Activated naive CD8-positive, alpha-beta T cell (primary cell): ENCODE data around the gene GRIK3.

Experiments
- H3K27ac Mint-ChIP-seq: one replicate; pipeline ENCODE4 v1.8.0; 2021; ENCODE audit warnings: mixed read lengths
- H3K27me3 Mint-ChIP-seq: one replicate; pipeline ENCODE4 v1.8.0; 2021; ENCODE audit warnings: mixed read lengths
- H3K36me3 Mint-ChIP-seq: one replicate; pipeline ENCODE4 v1.8.0; 2021; ENCODE audit warnings: mixed read lengths
- H3K4me1 Mint-ChIP-seq: one replicate; pipeline ENCODE4 v1.8.0; 2021; ENCODE audit warnings: low read depth, mixed read lengths
- H3K4me3 Mint-ChIP-seq: one replicate; pipeline ENCODE4 v1.8.0; 2021; ENCODE audit warnings: mild to moderate bottlenecking, mixed read lengths
- H3K9me3 Mint-ChIP-seq: one replicate; pipeline ENCODE4 v1.8.0; 2021; ENCODE audit warnings: low read depth, mixed read lengths

Gene GRIK3

GRCh38 chr1:37035796-37036666 lies 1.7 kb upstream of the GRIK3 start:
- Mint-ChIP-seq H3K27ac (no peak overlapping the region), H3K27me3 (peaks cover 47% of the 10 kb centered on the region), H3K9me3 (no peaks in the 10 kb centered on the region), H3K4me1 (peaks cover 11% of the 10 kb centered on the region), H3K4me3 (no peak overlapping the region), H3K36me3 (no peaks in the 10 kb centered on the region)

DNA sequence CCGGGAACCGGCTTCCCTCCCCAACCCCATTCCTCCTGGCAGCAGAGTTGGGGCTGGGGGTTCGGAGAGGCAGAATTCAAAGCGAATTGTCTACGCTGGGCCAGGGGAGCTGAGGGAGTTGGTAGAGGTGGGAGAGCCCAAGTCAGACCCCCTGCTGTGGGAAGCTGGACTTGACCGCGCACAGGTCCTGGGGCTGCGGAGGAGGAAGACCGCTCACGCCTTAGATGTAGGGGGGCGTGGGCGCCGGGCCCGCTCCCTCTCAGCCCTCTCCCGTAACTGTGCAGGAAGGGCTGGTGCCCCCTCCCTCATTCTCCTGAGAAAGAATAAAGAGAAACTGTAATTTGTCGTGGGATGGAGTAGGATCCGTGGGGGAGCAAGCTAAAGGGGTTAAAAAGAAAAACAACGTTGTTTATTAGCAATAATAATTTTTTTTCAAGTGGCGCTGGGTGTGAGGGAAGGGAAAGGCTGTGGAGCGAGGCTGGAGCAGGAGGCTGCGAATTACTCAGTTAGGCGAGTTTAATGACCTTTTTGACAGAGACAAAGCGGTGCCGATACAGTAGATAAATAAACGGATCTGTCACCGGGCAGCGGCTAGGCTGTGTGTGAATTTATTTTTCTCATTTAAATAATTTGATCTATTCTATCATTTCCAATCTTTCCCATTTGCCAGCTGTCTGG lies 838 bp upstream of the GRIK3 start:
- H3K9me3 Mint-ChIP-seq = no peaks in the 10 kb centered on the region
- no peaks in the 10 kb centered on the region for H3K36me3 Mint-ChIP-seq
- H3K27me3 Mint-ChIP-seq = peaks cover 46% of the 10 kb centered on the region
- H3K4me3 Mint-ChIP-seq = no peak overlapping the region
- peaks cover 11% of the 10 kb centered on the region for H3K4me1 Mint-ChIP-seq
- no peak overlapping the region for H3K27ac Mint-ChIP-seq

DNA sequence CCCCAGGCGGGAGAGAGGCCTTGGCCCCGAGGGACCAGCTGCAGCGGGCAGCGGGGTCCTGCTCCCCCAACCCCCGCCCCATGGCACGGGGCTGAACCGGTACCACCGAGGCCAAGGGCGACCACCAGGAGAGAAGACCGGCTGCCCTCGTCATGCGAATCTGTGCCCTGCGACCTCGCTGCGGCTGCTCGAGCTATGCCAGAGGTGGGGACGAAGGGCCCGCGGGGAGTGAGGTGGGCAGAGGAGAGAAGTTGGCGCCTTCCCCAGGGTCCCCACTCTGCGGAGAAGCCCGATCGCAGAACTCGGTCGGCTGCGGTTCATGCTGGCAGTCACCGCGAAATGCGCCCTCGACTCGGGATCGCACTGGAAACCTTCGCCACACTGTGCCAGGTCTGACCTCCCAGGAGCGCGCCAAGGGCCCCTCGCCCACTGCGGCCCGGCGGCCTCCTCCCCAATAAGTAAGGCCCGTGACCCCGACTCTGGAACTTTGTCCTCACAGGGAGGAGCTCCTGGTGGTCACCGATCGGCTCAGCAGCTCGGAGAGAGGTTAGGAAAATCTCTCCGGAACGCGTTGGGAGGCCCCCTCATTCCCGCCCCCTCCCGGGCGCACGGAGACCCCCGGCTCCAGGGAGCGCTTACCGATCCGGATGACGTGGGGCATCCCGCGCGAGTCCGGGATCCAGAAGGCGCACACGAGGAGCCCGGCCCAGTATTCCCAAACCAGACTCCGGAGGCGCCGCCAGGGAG lies 787 bp downstream of the GRIK3 start:
- no peaks in the 10 kb centered on the region for H3K36me3 Mint-ChIP-seq
- peaks cover 35% of the 10 kb centered on the region for H3K27me3 Mint-ChIP-seq
- no peak overlapping the region for H3K4me3 Mint-ChIP-seq
- H3K9me3 Mint-ChIP-seq = no peaks in the 10 kb centered on the region
- peaks cover 11% of the 10 kb centered on the region for H3K4me1 Mint-ChIP-seq
- H3K27ac Mint-ChIP-seq = no peak overlapping the region

- H3K27me3 Mint-ChIP-seq = peaks cover 32% of the 10 kb centered on the region
- H3K4me1 Mint-ChIP-seq = peaks cover 11% of the 10 kb centered on the region
- H3K4me3 Mint-ChIP-seq = no peak overlapping the region
- H3K36me3 Mint-ChIP-seq = no peaks in the 10 kb centered on the region
- H3K27ac Mint-ChIP-seq = no peak overlapping the region
- H3K9me3 Mint-ChIP-seq = no peaks in the 10 kb centered on the region
Measured at GRCh38 chr1:37032660-37033354, 1.5 kb downstream of the GRIK3 start.

- peaks cover 9% of the 10 kb centered on the region for H3K4me1 Mint-ChIP-seq
- H3K27ac Mint-ChIP-seq = no peak overlapping the region
- no peaks in the 10 kb centered on the region for H3K9me3 Mint-ChIP-seq
- H3K4me3 Mint-ChIP-seq = no peak overlapping the region
- peaks cover 28% of the 10 kb centered on the region for H3K27me3 Mint-ChIP-seq
- H3K36me3 Mint-ChIP-seq = no peaks in the 10 kb centered on the region
Measured at GRCh38 chr1:37031871-37032270, 2.4 kb downstream of the GRIK3 start.

GRCh38 chr1:37031429-37031828 lies 2.9 kb downstream of the GRIK3 start:
- Mint-ChIP-seq H3K27ac (no peak overlapping the region), H3K27me3 (peaks cover 30% of the 10 kb centered on the region), H3K36me3 (no peaks in the 10 kb centered on the region), H3K4me1 (peaks cover 9% of the 10 kb centered on the region), H3K9me3 (no peaks in the 10 kb centered on the region), H3K4me3 (no peak overlapping the region)

GRCh38 chr1:37028981-37029617 lies 5.2 kb downstream of the GRIK3 start:
- no peak overlapping the region for H3K4me3 Mint-ChIP-seq
- H3K9me3 Mint-ChIP-seq = no peaks in the 10 kb centered on the region

DNA sequence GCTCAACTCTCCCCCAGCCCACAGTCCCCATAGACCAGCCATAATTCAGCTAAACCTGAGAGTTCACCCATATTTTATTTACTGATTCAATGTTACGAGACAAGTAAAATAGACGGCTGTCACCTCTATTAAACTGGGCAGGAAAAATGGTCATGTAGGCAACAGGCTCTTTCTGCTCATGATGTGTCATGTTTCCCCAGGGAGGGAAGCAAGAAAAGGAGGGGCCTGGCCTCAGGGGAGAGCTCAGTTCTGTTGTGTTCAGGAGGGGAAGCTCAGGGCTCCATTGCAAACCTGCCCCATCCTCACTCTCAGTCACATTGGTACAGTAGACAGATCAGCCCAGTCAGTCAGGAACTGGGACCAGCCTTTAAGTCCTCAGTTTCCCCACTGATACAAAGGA lies 12.8 kb downstream of the GRIK3 start:
- no peaks in the 10 kb centered on the region for H3K36me3 Mint-ChIP-seq
- no peaks in the 10 kb centered on the region for H3K4me1 Mint-ChIP-seq
- peaks cover 9% of the 10 kb centered on the region for H3K9me3 Mint-ChIP-seq
- H3K27ac Mint-ChIP-seq = no peak overlapping the region
- H3K4me3 Mint-ChIP-seq = no peak overlapping the region
- H3K27me3 Mint-ChIP-seq = peaks cover 6% of the 10 kb centered on the region

More at GRCh38 chr1:37028981-37029617, 5.2 kb downstream of the GRIK3 start:
- Mint-ChIP-seq H3K27ac (no peak overlapping the region), H3K4me1 (no peaks in the 10 kb centered on the region), H3K27me3 (peaks cover 18% of the 10 kb centered on the region), H3K36me3 (no peaks in the 10 kb centered on the region)

DNA sequence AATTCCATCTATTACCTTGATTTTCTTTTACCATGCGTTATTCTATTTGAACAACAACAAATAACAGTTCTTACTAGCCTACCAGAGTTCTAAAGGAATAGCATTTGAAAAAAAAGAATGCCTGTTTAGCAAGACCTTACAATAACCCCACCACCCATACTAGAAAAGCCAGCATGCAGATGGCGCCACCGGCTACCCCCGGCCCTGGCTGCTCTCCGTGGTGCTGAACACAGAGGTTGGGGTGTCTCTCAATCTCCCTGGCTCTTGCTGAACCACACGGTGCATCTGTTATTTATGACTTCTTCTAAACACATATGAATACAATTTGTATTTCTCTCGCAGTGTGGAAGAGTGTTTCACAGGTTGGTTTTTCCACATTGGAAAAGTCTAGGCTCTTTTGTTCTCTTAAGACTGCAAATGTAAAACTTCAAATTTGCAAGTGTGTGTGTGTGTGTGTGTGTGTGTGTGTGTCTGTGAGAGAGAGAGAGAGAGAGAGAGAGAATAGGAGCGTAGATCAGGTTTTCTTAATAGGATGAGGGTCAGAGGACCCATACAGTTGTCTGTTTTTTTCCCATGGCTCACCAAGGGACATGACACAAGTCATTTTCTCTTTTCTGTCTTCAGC lies 13.6 kb downstream of the GRIK3 start:
- Mint-ChIP-seq H3K27ac (no peak overlapping the region), H3K9me3 (peaks cover 9% of the 10 kb centered on the region), H3K4me1 (no peaks in the 10 kb centered on the region), H3K4me3 (no peak overlapping the region), H3K27me3 (peaks cover 6% of the 10 kb centered on the region), H3K36me3 (no peaks in the 10 kb centered on the region)

GRCh38 chr1:37018510-37018909 lies 15.8 kb downstream of the GRIK3 start:
- Mint-ChIP-seq H3K4me1 (no peaks in the 10 kb centered on the region), H3K36me3 (no peaks in the 10 kb centered on the region), H3K27me3 (peaks cover 9% of the 10 kb centered on the region), H3K4me3 (no peak overlapping the region), H3K27ac (no peak overlapping the region), H3K9me3 (peaks cover 9% of the 10 kb centered on the region)

DNA sequence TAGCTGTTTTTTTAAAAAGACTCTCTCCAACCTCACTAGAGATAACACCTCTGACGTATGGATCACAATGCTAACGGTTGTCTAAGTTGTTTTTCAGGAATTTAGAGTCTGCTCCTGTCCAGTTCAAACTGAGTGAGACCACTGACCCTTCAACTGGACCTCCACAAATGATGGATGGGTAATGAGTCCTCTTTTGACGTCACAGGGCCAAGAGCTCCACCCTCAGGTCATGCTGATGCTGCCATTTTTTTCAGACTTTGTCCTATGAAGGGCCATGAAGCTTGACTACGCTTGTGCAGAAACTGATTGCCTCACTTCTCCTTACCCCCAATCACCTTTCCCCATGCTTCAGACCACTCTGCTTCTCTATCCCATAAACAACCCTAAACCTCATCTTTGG lies 16.6 kb downstream of the GRIK3 start:
- no peak overlapping the region for H3K27ac Mint-ChIP-seq
- no peak overlapping the region for H3K4me3 Mint-ChIP-seq
- H3K9me3 Mint-ChIP-seq = peaks cover 9% of the 10 kb centered on the region
- H3K36me3 Mint-ChIP-seq = no peaks in the 10 kb centered on the region
- H3K4me1 Mint-ChIP-seq = no peaks in the 10 kb centered on the region
- peaks cover 9% of the 10 kb centered on the region for H3K27me3 Mint-ChIP-seq

DNA sequence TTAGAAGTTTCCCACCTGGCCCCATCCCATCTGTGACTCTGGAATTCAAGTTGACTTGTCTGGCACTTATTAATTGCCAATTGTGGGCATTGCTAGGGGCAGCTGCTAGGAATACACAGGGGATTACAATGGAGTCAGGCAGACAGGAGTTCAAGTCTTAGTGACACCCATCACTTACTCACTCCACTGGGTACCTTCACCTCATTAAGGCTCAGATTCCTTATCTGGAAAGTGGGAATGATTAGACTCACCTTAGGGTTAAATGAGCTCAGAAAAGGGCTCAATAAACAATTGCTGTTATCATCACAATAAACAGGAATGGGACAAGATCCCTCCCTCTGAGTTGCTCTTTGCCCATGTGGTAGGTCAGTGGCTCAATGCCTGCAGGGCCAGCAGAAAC lies 18.2 kb downstream of the GRIK3 start:
- H3K27me3 Mint-ChIP-seq = peaks cover 6% of the 10 kb centered on the region
- no peaks in the 10 kb centered on the region for H3K36me3 Mint-ChIP-seq
- no peak overlapping the region for H3K27ac Mint-ChIP-seq
- H3K4me1 Mint-ChIP-seq = no peaks in the 10 kb centered on the region
- peaks cover 9% of the 10 kb centered on the region for H3K9me3 Mint-ChIP-seq
- H3K4me3 Mint-ChIP-seq = no peak overlapping the region

DNA sequence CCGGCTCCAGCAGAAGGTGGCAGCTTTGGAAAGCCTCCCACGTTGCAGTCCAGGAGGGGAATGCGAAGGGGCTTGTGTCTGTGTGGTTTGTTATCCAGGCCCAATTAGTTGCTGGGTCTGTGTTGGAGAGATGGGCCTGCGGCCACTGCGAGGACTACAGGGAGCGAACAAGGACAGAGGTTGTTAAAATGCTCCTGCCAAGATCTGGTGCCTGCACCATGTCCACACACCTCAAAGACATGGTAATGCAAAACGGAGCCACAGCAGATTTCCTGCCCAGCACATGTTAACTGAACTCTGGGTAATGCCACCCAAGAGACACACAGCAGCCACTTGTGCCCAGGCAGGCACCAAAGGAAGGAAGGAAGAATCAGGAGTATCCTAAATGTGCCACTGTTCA lies 18.6 kb downstream of the GRIK3 start:
- no peaks in the 10 kb centered on the region for H3K36me3 Mint-ChIP-seq
- peaks cover 9% of the 10 kb centered on the region for H3K9me3 Mint-ChIP-seq
- H3K27me3 Mint-ChIP-seq = peaks cover 6% of the 10 kb centered on the region
- H3K4me3 Mint-ChIP-seq = no peak overlapping the region
- no peaks in the 10 kb centered on the region for H3K4me1 Mint-ChIP-seq
- no peak overlapping the region for H3K27ac Mint-ChIP-seq

DNA sequence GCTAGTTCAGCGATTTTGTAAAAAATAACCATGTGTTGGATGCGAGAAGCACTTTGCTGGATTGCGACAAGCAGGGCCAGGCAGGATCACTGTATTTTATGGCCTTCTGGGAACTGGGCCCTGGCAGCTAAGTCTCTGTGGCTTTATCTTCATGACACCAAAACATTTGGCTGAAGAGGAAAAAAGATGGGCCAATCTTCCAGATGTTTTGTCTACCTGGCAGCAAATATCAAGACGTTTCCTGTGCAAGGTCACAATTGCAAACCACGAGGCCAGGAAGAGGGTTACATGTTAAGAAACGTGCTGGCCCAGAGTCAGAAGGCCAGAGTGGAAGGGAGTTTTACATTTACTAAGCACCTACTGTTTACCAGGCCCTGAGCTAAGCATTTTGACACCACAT lies 22.1 kb downstream of the GRIK3 start:
- peaks cover 4% of the 10 kb centered on the region for H3K27me3 Mint-ChIP-seq
- no peak overlapping the region for H3K27ac Mint-ChIP-seq
- H3K9me3 Mint-ChIP-seq = no peaks in the 10 kb centered on the region
- no peaks in the 10 kb centered on the region for H3K36me3 Mint-ChIP-seq
- H3K4me1 Mint-ChIP-seq = no peaks in the 10 kb centered on the region
- no peak overlapping the region for H3K4me3 Mint-ChIP-seq
